Measurements from ENCODE around the gene SH3BP1. TPM values are rescaled to one million over a fixed set of nuclear protein-coding genes. Genes with fewer than 3 reads are reported as not detected.
"Not testable (repeated sequence)": the region's sequence is repeated elsewhere in the genome, so short reads cannot be mapped to it uniquely, and the experiment has no call there.

SH3BP1 gene
- 10 to 100 TPM; 15.9 to 26.3 (median 23.0) TPM for total RNA-seq (2021; fragmentation: NEBNext Ultra II Directional; extraction: Animal tissue kit (Norgen Biotek cat#: 25700))
- long read RNA-seq, partial matches to known transcripts: 0 of 3 reads
- long read RNA-seq, other reads (novel, unspliced or antisense): 3 of 3 reads

GRCh38 chr22:37639070-37639760 is at the start of gene SH3BP1:
Gene SH3BP1 (plus strand): TSS chr22:37639669. CDS start chr22:37639788, 119 bp downstream.
- H3K27ac Mint-ChIP-seq: peak within 1 kb of the TSS; percentile 70
- 0 out of 2 replicates have a peak, but pooled peaks have one; percentile 12 for TF ChIP-seq CTCF (IDR thresholded peaks at IDR 0.05)
- peaks cover 47% of the 10 kb centered on the region for H3K4me1 Mint-ChIP-seq (ENCODE audit: low read depth)
- H3K36me3 Mint-ChIP-seq (ENCODE audit: low read depth): peaks cover 7% of the 10 kb centered on the region; the same call in 1 of the 2 replicates
- DNase-seq: no peak
- peak within 1 kb of the TSS; percentile 90 for H3K4me3 Mint-ChIP-seq
- H3K27me3 Mint-ChIP-seq (ENCODE audit: insufficient read depth): peaks cover 6% of the 10 kb centered on the region
- no peaks in the 10 kb centered on the region for H3K9me3 Mint-ChIP-seq

GRCh38 chr22:37591081-37591480 is 48.4 kb upstream of the SH3BP1 start:
- Mint-ChIP-seq H3K27me3 (ENCODE audit: insufficient read depth) (peaks cover 21% of the 10 kb centered on the region), H3K4me1 (ENCODE audit: low read depth) (peaks cover 12% of the 10 kb centered on the region)
- not testable (repeated sequence) for H3K9me3 Mint-ChIP-seq; H3K27ac Mint-ChIP-seq; DNase-seq; H3K4me3 Mint-ChIP-seq; H3K36me3 Mint-ChIP-seq (ENCODE audit: low read depth)

GRCh38 chr22:37591823-37592404 is 47.6 kb upstream of the SH3BP1 start:
- no peak for TF ChIP-seq CTCF (IDR thresholded peaks at IDR 0.05)
- peak overlapping the region; percentile 58 for H3K27ac Mint-ChIP-seq
- H3K4me1 Mint-ChIP-seq (ENCODE audit: low read depth): peaks cover 12% of the 10 kb centered on the region
- no peak for DNase-seq
- H3K9me3 Mint-ChIP-seq: no peaks in the 10 kb centered on the region
- H3K4me3 Mint-ChIP-seq: peak overlapping the region; percentile 75
- H3K36me3 Mint-ChIP-seq (ENCODE audit: low read depth): no peaks in the 10 kb centered on the region
- H3K27me3 Mint-ChIP-seq (ENCODE audit: insufficient read depth): peaks cover 15% of the 10 kb centered on the region

- peaks cover 12% of the 10 kb centered on the region for H3K4me1 Mint-ChIP-seq (ENCODE audit: low read depth)
Observed at GRCh38 chr22:37594237-37594636, 45.2 kb upstream of the SH3BP1 start.

GRCh38 chr22:37599153-37599552 is 40.3 kb upstream of the SH3BP1 start:
- no peak for TF ChIP-seq CTCF (IDR thresholded peaks at IDR 0.05)
- DNase-seq: no peak
- Mint-ChIP-seq H3K36me3 (ENCODE audit: low read depth) (no peaks in the 10 kb centered on the region), H3K27ac (no peak overlapping the region), H3K4me1 (ENCODE audit: low read depth) (peaks cover 20% of the 10 kb centered on the region), H3K4me3 (no peak overlapping the region), H3K27me3 (ENCODE audit: insufficient read depth) (peaks cover 17% of the 10 kb centered on the region), H3K9me3 (no peaks in the 10 kb centered on the region)

More at GRCh38 chr22:37594237-37594636, 45.2 kb upstream of the SH3BP1 start:
- Mint-ChIP-seq H3K36me3 (ENCODE audit: low read depth) (no peaks in the 10 kb centered on the region), H3K9me3 (no peaks in the 10 kb centered on the region), H3K27me3 (ENCODE audit: insufficient read depth) (peaks cover 8% of the 10 kb centered on the region), H3K27ac (no peak overlapping the region), H3K4me3 (no peak overlapping the region)
- DNase-seq: no peak
- TF ChIP-seq CTCF (IDR thresholded peaks at IDR 0.05): peak; percentile 11; the same call in 1 of the 2 replicates

GRCh38 chr22:37601203-37601539 is 38.3 kb upstream of the SH3BP1 start:
- TF ChIP-seq CTCF (IDR thresholded peaks at IDR 0.05): no peak
- no peak for DNase-seq
- Mint-ChIP-seq H3K4me3 (peak overlapping the region; percentile 56), H3K36me3 (ENCODE audit: low read depth) (no peaks in the 10 kb centered on the region), H3K27me3 (ENCODE audit: insufficient read depth) (peaks cover 20% of the 10 kb centered on the region), H3K4me1 (ENCODE audit: low read depth) (peaks cover 20% of the 10 kb centered on the region), H3K9me3 (no peaks in the 10 kb centered on the region), H3K27ac (no peak overlapping the region)
